CD4-positive, alpha-beta T cell treated with Interleukin-2 at 100 ng/mL for 4 hours (primary cell): Measurements from ENCODE around the gene RNASE7.
"Not testable (repeated sequence)": the region's sequence is repeated elsewhere in the genome, so short reads cannot be mapped to it uniquely, and the experiment has no call there.

Experiments
- DNase-seq: peaks from one replicate; pipeline ENCODE4 v3.0.0-alpha.2; 2020; ENCODE audit warnings: low spot score

The RNASE7 gene

DNA sequence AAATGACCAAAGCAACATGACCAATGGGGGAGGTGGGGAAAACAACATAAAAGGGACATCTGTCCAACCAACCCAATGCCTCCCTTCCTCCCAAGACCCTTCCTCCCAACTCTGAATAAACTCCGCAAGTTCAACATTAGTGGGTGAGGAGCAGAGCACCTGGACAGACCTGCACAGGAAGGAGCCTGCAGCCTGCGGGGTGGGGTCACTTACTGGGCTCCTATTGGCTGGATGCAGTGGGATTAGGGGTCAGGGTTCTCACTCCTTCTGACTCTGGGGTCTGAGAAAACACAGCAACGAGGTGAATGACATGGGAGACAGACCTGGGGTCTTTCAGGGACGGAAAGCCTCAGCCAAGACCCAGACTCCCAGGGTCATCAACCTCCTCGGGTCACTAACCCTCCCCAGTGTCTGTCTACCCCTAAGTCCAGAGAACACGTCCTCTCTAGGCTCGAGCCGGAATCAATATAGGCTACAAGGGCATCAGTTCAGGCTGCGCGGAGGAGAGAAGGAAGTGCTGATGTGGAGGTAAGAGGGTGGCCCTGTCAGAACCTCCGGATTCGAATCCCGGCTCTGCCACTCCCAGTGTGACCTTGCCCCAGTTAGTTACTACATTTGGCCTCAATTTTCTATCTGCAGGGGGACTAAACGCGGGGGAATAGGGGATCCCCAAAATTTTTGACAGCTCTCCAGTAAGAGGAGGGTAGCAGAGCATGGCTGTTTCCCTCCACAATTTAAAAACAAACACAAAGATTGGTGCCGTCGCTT, 18.2 kb upstream of the RNASE7 start:
- no peak for DNase-seq

DNA sequence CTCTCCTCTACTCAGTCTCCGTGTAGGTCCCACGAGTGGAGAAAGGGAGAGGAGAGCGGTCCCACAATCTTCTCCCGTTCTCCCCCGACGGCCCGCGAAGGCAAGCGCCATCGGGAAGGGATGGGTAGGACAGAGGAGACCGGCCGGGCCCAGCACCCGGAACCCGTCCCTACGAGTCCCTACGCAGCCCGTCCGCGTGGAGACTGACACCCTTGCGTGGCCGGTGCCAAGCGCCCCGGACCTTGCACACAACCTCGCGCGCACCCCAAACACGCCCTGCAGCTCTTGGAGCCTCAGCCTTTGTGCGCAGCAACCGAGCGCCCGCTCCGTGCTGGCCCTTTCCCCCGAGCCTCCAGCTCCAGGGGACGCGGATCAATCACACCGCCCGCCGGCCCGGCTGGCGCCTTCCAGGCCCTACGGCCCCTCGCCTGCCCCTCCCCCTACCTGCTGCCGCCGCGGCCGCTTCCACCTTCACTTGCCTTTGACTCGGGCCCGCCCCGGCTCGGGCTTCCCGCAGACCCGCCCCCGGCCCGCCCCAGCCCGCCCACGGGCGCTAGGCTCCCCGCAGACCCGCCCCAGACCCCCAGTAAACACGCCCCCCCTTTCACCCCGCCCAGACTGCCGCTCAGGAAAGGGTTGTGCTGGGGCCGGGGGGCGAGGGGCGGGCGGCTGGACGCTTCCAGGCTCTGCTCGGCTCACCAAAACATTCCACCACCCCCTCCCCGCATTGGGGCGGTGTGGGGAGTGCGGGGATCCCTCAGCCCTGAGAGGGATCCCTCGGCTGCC, 17.4 kb upstream of the RNASE7 start, which contains the start of gene NDRG2:
Gene NDRG2 (minus strand): TSS at position 477 of the 786 bp plus-strand sequence. CDS start 1,746 bp downstream, outside the sequence.
- DNase-seq = peak; percentile 76

DNA sequence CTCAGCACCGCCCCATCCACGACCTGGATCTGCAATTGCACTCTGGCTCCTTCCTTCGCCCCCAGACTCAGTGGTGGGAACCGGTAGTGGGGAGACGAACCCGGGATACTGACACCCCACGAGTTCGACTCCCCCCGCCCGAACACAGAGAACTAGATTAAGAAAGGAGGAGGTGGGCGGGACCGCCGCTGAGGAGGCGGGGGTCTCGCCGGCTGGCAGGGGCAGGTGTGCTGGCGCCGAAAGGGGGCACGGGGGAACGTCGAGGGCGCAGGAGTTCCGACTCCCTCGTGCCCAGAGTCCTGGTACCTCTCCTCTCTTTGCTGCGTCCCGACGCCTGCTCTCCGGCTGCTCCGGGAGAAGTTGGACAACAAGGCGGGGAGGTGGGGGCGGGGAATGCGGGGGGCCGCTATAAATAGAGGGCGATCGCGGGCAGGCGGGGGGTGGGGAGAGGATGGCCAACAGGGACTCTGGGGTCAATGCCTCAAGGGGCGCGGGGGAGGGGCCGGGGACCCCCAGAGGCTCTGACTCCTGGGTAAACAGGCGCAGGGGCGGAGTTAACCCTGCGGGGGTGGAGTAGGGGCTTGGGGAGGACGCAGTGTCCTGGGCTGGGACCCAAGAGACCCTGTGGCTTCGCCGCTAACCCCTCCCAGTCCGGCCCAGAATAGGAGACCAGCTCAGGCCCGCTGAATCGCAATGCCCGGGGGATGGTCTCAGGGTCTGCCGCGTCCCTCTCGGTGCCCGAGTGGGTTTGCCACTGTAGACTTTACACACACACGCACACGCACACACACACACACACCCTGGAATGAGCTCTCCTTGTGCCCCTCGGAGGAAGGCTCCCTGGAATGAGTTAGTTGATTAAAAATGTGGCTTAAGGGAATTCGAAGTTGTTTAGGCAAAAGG, 16.5 kb upstream of the RNASE7 start:
- no peak for DNase-seq

DNA sequence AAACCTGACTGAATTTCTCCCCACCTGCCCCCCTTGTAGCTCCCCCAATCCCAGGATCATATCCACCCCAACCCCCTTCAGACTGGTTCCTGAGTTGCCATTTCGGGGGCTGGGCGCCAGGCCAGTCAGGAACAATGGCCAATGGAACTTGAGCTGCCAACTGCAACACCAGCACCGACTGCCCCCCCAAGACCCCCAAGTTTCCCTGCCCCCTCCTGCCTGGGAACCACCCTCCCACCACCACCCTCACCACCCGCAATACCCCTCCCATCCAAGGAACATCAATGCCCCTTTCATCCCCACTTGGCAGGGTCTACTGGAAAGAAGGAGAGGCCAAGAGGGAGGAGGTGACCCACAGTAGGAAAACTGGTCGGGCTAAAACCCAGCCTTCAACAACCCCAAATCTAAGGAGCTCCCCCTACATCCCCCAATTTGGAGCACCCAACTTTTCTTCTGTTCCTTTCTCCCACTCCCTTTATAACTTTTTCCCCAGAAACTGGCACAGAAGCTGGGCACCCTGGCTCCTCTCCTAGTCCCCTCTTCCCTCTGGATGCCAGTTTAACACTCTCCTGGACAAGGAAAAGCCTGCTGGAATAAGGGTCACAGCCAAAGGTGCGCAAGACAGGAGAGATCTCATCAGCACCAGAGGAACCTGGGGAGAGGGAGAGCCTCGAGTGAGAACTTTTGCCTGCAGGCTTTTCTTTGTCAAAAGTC, 15.7 kb upstream of the RNASE7 start:
- no peak for DNase-seq

DNA sequence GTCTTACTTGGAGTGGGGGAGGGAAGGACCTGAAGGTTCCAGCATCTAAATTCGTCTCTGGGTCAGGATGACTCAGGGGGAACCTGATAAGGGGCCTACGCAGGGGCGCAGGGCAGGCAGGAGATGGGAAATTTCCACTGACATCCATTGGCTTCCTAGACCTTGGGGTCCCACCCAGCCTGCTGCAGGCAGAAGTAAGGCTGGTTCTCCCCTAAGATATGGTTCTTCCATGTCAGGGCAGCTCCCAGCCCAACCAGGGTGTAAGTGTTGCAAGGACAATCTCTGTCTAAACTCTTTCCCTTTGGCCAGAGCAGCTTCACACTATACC, 15.2 kb upstream of the RNASE7 start:
- no peak for DNase-seq

DNA sequence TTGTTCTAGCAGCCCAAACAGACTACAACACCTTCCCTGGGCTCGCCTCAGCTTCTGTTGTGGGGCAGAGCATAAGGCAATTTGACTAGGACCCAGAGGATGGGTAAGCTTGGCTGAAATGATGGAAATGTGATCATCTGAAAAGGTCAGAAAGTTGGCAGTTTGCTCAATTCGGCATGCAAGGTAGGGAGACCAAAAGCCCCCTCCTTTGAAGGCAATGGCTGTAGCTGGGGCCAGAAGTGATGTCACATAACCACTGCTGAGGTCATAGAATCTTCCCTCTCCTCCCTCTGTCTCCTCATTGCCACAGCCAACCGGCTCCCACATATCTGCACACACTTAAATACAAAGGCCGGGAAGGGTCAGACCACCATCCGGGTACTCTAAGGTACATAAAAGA, 12.2 kb upstream of the RNASE7 start, which contains the start of gene TPPP2:
Gene TPPP2 (plus strand): TSS at position 301 of the 400 bp plus-strand sequence. CDS start 365 bp downstream, outside the sequence.
- DNase-seq = no peak

DNA sequence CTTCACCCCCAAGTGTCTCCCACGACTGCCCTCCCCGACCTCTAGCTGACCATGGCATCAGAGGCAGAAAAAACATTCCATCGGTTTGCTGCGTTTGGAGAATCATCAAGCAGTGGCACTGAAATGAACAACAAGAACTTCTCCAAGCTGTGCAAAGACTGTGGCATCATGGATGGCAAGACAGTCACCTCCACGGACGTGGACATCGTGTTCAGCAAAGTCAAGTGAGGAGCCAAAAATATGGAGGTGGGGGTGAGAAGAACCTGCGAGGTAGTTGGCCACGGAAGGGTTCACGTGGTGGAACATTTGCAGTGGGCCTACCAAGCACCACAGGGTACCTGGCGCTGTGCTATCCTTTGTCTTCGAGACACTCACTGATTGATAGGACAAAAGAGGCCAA, 11.6 kb upstream of the RNASE7 start:
- DNase-seq = no peak

DNA sequence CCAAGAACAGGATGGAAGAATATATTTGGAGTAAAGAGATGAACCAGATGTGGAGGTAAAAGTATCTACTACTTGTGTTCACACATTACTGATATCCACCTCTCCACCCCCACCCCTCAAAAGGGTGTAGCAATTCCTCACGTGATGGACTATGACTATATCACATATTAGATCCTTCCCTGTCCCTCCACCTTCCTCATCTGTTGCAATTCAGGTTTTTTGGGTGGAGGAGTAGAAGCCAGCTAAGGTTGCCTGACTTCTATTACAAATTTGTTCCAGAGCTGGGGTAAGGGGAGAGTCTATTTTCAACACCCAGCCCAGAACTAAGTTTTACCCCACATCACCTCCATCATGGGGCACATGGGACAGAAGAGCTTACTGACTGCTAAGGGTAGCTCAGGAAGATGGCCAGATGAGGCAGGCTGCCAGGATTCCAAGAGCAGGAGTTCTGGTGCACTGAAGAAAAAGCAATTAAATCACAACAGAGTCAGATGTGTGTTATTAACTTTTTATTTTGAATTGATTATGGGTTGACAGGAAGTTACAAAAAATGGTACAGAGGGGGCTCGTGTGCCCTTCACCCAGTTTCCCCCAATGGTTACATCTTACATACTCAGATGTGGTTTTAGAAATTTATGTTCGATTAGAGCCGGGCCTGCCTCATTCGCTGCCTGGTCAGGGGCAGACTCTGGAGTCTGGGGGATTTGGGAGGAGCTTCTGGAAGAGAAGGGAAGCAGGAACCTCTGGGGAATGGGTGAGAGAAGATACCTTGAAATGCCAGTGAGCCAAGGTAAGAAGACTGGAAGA, 9.6 kb upstream of the RNASE7 start:
- no peak for DNase-seq

DNA sequence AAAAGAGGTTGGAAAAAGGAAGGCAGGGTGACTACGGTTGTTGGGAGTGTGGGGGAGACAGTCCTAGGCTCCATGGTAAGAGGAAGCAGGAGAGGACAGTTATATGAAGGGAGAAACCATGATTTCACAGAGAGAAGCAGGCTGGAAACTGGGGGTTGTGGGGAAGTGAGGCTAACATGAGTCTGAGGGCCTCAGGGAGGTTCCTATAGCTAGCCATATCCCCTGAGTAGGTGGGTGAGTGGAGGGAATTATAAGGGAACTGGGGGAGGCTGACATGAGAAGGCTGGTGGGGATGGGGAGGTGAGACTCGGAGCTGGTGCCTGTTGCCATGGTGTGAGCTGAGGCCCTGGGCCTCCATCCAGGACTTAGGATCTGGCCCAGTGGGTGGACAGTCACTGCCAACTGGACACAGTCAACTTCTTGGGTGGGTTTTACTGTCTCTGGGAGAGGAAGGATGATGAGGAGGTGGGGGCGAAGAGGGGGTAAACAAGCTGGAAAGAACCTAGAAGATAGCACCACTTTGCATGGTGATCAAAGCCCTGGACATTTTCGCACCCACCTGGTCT, 8.9 kb upstream of the RNASE7 start:
- no peak for DNase-seq

DNA sequence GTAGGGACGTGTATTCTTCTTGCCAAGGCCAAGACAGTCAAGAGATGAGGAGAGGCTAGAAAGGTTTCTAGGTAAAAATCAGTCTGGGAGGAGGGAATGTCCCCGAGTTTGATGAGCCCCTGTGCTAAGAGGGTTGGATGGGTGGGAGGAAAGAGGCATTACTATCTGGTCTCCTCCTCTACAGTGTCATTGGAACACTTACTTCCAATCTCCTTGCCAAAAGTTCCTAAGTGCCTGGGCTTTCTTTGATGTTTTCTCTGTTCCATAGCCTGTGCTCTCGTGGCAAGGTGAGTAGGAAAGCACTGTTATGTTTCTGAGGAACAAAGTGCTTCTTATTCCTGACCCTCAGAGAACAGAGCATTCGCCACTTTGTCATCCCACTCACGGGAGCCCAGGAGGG, 7.5 kb upstream of the RNASE7 start, which contains the start of gene RNASE13:
Gene RNASE13 (minus strand): TSS at position 101 of the 400 bp plus-strand sequence. CDS start 519 bp downstream, outside the sequence.
- DNase-seq = no peak

DNA sequence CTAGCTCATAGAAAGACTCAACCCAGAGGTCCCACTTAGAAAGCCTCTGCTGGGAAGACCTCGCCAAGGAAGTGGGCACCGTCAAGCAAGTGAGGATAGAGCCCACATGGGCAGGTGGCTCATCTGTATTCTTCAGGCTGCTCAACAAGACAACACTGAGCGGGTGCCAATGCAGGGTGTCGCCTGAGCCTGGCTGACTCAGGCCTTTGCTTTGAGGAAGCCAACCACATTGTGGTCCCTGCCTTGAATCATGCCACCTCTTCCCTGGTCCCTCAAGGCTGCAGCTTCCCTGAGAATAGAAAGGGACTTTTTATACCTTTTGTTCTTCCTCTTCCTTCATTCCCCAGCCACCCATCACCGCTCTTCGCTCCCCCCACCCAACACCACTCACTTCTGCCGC, 5.4 kb upstream of the RNASE7 start:
- DNase-seq = no peak

DNA sequence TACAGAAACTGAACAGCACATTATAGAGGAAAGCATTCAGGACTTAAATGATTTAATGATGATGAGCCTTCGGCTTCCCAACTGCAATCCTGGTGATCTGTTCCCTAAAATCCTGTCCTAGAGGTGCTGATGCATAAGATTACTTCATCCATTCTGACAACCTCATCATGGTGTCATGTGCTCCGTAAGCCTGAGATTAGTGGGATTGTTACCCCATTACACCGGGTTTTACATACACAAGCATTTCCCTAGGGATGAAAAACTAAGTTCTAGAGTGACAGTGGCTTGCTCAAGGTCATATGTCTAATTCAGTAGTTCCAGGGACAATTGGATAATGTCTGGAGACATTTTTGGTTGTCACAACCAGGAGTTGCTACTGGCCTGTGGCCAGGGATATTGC, 5.0 kb upstream of the RNASE7 start:
- no peak for DNase-seq

DNA sequence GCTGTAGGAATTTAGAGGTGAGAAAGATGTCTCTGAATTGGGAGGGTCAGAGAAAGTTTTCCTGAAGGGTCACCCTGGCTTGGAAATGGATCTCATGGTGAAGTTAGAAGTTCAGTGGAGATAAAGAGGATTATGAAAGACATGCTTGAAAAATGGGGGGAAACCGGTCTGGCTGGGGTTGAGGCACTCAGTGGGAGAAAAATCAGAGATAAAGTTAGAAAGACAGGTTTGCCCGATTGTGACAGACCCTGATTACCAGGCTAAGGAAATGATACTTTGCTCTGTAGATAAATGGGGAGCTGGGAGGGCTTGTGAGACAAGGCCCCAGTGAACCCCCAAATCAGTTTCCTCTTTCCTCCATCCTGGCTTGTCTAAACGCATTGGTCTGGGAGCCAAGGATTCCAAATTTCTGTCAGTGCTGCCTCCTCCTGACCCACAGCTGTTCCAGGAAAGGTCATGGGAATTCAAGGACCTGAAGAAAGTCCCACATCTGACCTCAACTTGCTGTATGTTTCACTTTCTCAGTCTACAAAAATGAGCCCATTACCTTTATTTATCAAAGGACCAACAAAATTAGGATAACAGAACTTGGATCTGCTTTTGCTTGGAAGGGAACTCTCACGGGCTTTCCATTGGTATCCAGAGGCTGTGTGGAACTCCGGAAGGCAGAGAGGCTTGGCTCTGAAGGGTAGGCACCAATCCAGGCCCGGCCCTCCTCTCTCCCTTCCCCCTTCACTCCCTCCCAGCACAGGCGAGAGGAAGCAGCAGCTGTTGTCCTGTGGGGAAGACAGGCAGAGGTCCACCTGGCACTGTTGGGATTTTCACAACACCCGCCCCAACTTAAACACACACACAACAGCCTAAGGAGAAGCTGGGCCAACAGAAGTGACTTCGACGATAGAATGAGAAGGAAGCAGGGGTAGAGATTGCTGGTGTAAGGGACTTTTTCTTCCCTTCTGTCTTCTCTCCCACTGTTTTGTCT, 3.4 kb upstream of the RNASE7 start:
- no peak for DNase-seq

DNA sequence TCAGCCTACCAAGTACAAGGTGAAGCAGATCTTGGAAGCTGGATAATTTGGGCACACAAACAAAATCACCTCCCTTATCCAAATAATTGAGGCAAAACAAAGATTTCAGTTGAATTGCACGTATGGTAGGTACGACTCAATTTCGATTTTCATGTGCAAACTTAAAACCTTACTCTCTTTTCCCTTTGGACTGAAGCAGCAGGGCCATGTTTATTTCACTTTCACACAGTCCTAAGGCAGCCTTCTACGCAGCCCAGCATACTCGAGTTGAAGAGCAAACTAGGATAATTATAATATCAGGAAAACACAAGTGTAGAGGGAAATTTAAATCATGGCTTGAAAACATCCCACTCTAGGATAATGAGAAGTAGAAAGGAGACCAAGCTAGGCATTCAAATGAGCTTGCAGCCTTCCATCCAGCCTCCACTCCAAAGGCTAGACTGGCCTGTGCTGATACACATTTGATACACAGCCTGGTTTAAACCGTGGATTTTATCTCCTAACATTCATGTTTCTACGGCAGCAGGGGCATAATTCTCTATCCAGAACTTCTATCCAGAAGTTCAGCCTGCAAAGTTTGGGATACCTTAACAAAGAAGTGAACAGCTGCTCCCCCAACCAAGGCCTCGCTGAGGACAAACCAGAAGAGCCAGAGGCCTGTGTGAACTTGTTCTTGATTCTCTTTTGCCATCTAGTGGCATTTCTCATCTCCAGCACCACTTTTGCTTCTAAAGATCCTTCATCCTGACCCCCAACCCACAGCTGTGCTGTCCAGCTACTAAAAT, 2.4 kb upstream of the RNASE7 start:
- DNase-seq = peak; percentile 49

DNA sequence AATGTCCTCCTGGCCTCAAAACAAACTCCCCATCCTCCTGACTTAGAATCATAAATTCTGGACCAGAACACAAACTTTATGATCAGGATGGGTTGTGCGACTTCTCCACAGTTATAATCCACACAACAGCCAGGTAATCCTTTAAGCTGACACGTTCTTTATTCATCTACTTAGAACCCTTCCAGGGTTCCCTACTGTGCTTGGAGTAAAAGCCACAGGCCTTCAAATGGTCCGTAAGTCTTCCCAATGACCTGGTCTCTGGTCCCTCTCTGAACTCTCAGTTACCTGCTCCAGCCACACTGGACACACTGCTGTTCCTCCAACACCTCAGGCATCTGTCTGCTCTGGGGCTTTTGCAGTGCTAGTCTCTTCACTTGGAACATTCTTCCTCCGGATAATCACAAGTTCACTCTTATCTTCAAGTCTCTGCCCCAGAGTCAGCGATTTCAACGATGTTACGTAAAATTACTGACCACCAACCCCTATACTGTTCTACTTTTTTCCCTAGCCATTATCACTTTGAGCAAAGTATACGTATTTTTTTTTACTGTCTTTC, 1.7 kb upstream of the RNASE7 start:
- no peak for DNase-seq

DNA sequence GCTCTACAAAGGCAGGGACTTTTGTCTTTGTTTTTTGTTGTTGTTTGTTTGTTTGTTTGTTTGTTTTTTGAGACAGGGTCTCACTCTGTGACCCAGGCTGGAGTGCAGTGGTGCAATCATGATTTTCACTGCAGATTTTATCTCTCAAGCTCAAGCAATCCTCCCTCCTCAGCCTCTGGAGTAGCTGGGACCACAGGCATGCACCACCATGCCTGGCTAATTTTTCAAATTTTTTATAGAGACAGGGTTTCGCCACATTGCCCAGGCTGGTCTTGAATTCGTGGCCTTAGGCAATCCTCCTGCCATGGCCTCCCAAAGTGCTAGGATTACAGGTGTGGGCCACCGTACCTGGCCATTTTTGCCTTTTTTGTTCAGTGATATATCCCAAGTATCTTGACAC, 1.2 kb upstream of the RNASE7 start:
- DNase-seq = not testable (repeated sequence)

DNA sequence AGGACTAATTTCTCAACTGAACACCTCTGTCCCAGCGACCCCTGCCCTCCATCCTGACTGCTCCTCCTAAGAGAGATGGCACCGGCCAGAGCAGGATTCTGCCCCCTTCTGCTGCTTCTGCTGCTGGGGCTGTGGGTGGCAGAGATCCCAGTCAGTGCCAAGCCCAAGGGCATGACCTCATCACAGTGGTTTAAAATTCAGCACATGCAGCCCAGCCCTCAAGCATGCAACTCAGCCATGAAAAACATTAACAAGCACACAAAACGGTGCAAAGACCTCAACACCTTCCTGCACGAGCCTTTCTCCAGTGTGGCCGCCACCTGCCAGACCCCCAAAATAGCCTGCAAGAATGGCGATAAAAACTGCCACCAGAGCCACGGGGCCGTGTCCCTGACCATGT, 756 bp downstream of the RNASE7 start:
- no peak for DNase-seq

DNA sequence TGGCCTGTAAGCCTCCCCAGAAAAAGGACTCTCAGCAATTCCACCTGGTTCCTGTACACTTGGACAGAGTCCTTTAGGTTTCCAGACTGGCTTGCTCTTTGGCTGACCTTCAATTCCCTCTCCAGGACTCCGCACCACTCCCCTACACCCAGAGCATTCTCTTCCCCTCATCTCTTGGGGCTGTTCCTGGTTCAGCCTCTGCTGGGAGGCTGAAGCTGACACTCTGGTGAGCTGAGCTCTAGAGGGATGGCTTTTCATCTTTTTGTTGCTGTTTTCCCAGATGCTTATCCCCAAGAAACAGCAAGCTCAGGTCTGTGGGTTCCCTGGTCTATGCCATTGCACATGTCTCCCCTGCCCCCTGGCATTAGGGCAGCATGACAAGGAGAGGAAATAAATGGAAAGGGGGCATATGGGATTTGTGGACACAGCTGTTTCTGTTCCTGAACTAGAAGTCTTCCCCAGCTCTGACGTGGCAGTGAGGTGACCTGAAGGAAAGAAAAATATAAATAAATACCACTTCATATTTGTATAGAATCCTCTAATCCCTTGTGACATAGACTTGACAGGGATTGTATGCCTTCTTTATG, 1.3 kb downstream of the RNASE7 start:
- DNase-seq = no peak
